Hair follicle dermal papilla cell (primary cell): ENCODE measurements around the gene TGFB3. TPM values are rescaled to one million over a fixed set of nuclear protein-coding genes. Genes with fewer than 3 reads are reported as not detected.

Experiments
- total RNA-seq: library from RNA; depleted of rRNA; stranded (reverse); fragments of >200 nt; gene quantifications from 2 replicates; pipeline ENCODE4 v1.2.3, GENCODE V29; 2012

The TGFB3 gene
- 12.9 and 19.3 TPM in 2 replicates for total RNA-seq

GRCh38 chr14:75981426-75982265, at the start of gene TGFB3:
TGFB3 (minus strand) TSS chr14:75981995; CDS start chr14:75980893, 1,102 bp downstream.

GRCh38 chr14:75985618-75986438, 4.0 kb upstream of the TGFB3 start, which contains the start of gene IFT43:
IFT43 (plus strand) TSS chr14:75985763; CDS start chr14:75985787, 24 bp downstream.

Other genes with a start within 250 kb of the TGFB3 start
- gene IFT43, start 3.8 kb upstream of the TGFB3 start, total RNA-seq = 17.0 and 20.2 TPM in 2 replicates
- 70.3 and 72.2 TPM in 2 replicates for gene GPATCH2L, start 169.9 kb upstream of the TGFB3 start, total RNA-seq